ENCODE measurements around the gene KRTAP29-1.
"Not testable (repeated sequence)": the region's sequence is repeated elsewhere in the genome, so short reads cannot be mapped to it uniquely, and the experiment has no call there.

KRTAP29-1 gene

DNA sequence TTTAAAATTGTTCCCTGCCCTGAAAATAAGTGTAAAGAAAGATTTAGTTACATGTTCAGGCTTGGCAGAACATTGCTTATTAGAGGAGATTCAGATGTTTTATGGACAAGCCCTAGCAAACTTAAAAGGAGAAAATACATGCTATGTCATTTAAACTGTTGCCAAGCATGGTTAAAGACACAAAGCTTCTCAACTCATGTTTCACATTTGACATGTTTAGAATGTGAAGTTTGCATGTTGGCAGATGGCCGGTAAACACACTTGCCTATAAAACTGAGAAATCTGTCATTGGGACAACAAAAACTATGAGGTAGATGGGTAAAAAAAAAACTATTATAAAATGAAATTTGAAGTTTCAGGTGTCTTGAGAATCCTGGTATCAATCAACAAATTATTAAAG is 5.8 kb downstream of the KRTAP29-1 start:
- no peak for DNase-seq

DNA sequence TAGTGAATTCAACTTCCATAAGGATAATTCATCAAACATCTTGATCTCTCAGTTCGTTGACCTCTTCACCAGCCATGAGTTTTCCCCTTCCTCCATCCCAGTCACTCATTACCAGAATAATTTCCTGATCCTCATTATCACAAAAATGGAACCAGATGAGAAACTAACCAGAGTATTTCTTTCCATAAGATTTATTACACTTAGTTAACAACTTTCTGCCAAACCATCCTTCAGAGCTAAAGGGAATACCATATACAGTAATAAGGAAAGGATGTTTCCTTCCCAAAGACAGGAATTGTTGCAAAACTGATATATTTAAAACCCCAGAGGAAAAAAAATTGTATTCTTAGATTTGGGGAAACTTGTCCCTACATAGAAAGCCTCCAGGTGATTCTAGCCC is 8.6 kb downstream of the KRTAP29-1 start:
- DNase-seq, result no peak

DNA sequence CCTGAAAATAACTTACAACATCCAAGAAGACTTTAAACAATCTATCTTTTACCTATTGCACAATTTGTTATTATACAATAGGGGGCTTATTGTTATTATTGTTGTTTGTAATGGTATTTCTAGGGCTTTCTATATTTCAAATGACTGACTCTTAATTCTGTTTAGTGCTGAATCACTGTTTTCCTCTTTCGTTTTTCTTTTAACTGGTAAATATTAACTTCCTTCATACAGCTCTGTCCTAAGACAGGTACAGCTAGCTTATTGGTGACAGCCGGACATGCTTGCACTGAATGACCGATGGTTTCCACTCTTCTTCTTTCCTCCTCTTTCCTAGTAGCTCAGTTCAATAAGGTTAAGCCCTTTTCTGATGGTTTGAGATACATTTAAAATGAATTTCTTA is 15.6 kb downstream of the KRTAP29-1 start:
- no peak for DNase-seq

DNA sequence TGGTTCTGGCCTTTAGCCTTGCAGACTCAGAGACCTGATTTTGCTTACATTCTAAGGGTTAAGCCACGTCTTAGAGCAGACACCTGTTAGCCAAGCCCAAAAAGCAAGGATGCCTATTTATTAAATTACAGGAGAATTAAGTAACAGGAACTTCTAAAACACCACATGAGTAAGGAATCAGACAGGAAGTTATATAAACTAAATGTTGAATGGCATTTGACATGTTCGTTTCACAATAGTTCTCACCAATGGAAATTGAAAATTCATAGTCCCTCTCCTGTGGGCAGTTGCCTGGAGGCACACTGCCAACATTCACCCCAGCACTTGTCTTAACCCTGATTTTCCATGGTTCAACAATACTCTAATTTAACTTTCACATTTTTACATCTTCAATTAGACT is 18.1 kb downstream of the KRTAP29-1 start:
- no peak for DNase-seq

DNA sequence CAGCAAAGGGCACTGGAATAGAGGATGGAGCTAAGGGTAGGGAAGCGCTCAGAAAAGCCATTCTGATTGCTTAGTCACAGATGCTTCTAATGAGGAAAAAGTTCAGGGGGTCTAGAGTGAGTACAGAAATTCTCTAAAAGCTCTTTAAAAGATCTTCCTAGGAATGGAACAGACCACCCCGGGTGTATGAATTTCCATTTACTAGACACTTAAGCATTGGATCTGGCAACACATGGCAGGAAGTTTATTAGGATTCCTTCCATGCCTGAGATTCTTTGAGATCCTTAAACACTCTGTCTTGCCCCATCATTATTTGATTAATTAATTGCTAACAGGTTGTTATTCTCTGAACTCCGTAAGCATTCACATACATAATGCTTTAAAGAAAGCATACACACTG is 18.6 kb downstream of the KRTAP29-1 start:
- DNase-seq, result no peak

DNA sequence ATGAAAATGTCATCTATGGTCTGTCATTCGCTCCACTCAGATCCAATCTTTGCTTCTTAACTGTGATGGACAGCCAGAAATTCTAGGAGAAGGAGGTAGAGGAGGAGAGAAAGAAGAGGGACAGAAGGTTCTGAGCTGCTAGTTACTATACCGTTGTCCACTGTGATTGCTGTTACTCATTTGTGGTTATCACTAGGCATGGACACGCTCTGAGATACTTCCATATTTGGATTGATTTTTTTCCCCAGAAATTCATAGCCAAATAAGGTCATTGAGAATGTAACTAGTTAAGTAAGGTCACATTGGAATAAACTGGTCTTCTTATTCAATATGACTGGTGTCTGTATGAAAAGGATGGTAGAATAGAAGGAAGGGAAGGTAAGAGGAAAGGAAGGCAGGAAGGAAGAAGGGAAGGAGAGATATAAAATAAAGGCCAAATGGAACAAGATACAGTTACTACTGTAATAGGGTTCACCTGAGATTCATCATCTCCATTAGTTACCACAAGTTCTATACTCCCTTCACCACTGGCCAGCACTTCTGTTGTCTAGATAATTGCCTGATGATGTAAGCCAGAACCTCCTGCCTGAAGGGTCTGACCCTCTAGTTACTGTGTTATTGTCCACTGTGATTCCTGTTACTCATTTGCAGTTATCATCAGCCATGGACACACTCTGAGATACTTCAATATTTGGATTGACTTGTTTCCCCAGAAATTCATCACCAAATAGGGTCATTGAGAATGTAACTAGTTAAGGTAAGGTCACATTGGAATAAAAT is 24.3 kb downstream of the KRTAP29-1 start:
- no peak for DNase-seq

DNA sequence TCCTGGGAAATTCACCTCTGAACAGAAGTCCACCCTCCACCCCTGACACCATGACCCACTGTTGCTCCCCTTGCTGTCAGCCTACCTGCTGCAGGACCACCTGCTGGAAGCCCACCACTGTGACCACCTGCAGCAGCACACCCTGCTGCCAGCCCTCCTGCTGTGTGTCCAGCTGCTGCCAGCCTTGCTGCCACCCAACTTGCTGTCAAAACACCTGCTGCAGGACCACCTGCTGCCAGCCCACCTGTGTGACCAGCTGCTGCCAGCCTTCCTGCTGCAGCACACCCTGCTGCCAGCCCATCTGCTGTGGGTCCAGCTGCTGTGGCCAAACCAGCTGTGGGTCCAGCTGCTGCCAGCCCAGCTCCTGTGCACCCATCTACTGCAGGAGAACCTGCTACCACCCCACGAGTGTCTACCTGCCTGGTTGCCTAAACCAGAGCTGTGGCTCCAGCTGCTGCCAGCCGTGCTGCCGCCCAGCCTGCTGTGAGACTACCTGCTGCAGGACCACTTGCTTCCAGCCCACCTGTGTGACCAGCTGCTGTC is 26.9 kb downstream of the KRTAP29-1 start, which contains the start of gene KRTAP9-7:
Gene KRTAP9-7 (plus strand): TSS at position 51 of the 543 bp plus-strand sequence. CDS start 0 bp downstream, at position 51.
- DNase-seq, result not testable (repeated sequence)

DNA sequence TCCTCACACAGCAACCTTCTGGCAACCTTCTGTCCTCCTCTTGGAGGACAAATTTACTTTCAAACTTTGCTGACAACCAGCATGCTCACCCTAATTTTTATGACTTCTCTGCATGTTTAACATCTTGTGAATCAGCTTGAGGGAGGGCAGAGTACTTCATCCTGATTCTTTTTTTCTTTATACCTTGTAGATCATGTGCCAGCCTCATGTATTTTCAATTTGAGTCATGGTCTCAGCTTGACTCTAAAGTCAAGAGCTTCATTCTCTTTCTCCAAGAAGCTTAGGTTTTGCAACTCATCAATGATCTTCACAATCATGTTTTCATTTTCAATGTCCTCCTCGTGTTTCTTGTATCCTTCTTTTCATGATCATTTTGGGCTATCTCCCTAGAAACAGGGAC is 30.8 kb downstream of the KRTAP29-1 start:
- no peak for DNase-seq

DNA sequence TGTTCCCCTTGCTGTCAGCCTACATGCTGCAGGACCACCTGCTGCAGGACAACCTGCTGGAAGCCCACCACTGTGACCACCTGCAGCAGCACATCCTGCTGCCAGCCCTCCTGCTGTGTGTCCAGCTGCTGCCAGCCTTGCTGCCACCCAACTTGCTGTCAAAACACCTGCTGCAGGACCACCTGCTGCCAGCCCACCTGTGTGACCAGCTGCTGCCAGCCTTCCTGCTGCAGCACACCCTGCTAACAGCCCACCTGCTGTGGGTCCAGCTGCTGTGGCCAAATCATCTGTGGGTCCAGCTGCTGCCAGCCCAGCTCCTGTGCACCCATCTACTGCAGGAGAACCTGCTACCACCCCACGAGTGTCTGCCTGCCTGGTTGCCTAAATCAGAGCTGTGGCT is 31.3 kb downstream of the KRTAP29-1 start:
- DNase-seq, result not testable (repeated sequence)

DNA sequence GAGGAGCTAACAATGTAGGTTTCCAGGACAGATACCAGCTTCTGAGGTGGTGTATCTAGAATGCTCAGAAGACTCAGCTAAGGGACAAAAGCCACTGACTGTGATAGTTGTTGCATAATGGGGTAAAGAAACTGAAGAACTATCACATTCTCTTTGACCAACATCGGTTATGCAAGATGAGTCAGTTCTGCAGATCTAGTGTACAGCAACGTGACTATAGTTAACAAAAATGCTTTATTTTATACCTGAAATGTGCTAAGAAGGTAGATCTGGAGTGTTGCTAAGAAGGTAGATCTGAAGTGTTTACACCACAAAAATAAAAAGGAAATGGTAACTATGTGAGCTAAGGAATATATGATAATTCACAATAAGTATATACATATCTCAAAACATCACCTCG is 34.9 kb downstream of the KRTAP29-1 start:
- DNase-seq, result no peak

DNA sequence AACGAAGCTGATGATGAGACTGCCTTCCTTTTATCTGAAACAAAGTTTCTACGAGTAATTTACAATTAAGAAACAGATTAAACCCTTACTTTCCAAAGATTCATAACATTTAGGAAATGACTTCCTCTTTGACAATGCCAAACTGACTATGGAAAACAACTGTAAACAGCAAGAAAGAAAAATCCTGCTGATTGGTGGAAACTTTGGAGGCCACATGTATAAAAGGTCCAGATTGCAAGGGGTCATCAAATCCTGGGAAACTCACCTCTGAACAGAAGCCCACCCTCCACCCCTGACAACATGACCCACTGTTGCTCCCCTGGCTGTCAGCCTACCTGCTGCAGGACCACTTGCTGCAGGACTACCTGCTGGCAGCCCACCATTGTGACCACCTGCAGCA is 37.6 kb downstream of the KRTAP29-1 start, which contains the start of gene KRTAP9-6:
Gene KRTAP9-6 (plus strand): TSS at position 301 of the 400 bp plus-strand sequence. CDS start 0 bp downstream, at position 301.
- DNase-seq, result no peak

DNA sequence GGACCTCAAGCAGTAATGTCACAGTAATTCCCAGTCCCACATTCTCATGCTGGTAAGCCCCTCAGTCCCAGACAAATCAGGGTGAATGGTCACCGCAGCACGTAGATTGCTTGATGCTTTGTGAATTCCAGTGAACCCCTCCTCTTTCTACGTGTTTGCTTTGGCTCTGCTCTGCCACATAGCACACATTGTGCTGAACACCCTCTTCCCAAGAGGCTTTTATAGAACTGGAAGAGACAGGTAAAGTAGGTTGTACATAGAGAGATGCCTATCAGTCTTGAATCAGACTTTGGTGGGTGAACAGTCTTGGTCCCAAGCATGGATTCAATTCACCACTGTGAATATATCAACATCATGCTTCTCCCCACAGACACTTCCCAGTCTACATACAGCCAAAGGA is 38.1 kb downstream of the KRTAP29-1 start:
- no peak for DNase-seq

DNA sequence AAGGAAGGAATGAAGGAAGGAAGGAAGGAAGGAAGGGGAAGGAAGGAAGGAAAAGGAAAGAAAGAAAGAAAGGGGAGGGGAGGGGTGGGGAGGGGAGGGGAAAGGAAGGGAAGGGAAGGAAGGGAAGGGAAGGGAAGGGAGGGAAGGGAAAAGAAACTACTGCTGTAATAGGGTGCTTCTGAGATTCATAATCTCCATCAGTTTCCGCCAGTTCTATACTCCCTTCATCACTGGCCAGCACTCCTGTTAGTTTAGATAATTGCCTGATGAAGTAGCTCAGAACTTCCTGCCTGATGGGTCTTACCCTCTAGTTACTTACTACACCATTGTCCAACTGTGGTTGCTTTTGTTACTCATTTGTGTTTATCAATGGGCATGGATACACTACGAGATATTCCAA is 39.4 kb downstream of the KRTAP29-1 start:
- DNase-seq, result no peak

DNA sequence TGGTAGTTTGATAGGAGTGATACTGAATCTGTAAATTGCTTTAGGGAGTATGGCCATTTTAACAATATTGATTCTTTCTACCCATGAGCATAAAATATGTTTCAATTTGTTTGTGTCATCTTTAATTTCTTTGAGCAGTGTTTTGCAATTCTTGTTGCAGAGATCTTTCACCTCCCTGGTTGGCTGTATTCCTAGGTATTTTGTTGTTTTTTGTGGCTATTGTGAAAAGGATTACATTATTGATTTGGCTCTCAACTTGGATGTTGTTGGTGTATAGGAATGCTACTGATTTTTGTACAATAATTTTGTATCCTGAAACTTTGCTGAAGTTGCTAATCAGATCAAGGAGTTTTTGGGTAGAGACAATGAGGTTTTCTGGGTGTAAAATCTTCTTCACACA is 44.2 kb downstream of the KRTAP29-1 start:
- no peak for DNase-seq

DNA sequence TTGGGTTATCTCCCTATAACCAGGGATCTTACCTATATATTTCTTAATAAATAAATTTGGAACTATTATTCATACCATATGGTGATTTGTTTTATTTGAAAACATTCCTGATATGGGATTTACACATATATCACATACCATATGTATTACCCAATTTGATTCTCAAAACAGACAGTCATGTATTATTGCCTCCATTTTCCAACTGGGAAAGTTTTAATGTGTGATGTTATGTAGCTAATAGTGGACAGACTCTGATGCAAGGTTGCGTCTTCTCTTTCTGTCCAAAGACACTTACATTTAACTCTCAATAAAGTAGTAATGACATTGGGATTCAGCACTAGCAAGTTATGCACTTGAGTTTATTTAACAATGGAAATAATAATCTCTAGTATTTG is 46.4 kb downstream of the KRTAP29-1 start:
- no peak for DNase-seq

DNA sequence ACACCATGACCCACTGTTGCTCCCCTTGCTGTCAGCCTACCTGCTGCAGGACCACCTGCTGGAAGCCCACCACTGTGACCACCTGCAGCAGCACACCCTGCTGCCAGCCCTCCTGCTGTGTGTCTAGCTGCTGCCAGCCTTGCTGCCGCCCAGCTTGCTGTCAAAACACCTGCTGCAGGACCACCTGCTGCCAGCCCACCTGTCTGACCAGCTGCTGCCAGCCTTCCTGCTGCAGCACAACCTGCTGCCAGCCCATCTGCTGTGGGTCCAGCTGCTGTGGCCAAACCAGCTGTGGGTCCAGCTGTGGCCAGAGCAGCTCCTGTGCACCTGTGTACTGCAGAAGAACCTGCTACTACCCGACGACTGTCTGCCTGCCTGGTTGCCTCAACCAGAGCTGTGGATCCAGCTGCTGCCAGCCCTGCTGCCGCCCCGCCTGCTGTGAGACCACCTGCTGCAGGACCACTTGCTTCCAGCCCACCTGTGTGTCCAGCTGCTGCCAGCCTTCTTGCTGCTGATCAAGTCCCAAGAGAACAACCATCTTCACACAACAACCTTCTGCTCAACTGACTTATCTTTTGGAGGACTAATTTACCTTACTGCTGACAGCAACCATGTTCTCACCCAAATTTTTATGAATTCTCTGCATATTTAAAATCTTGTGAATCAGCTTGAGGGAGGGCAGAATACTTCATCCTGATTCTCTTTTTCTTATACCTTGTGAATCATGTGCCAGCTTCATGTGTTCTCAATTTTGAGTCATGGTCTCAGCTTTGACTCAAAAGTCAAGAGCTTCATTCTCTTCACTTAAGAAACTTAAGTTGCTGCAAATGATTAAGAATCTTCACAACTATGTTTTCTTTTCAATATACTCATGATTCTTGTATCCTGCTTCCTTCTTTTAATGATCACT is 47.0 kb downstream of the KRTAP29-1 start, which contains the start of gene KRTAP9-9:
Gene KRTAP9-9 (plus strand): TSS at position 4 of the 910 bp plus-strand sequence.
- not testable (repeated sequence) for DNase-seq

DNA sequence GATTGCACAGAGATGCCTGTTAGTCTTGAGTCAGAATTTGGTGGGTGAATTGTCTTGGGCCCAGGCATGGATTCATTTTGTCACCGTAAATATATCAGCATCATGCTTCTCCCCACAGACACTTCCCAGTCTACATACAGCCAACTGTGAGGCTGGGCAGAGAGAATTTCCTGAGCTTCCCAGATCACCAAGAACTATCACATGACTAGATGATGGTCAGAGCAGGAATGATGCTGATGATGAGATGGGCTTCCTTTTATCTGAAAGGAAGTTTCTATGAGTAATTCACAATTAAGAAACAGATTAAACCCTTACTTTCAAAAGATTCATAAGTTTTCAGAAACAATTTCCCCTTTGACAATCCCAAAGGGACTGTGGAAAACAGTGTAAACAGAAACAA is 47.8 kb downstream of the KRTAP29-1 start:
- no peak for DNase-seq
